ENCODE measurements around the gene VPS16. TPM values are rescaled to one million over a fixed set of nuclear protein-coding genes. Genes with fewer than 3 reads are reported as not detected.

Gene VPS16
- total and polyA plus RNA-seq, 2 of the 4 experiments (the other 2 are of a cell fraction), result 38.7 to 48.0 TPM

- H3K14ac ChIP-seq (replicated peaks; ENCODE audit: low read depth, low read length), result no peak overlapping the region
- no peak overlapping the region for H3K4ac ChIP-seq (ENCODE audit: low read depth, low read length)
- in situ Hi-C loops (cut with MboI; ENCODE audit: low sequenced_read_pairs), result no loop called here
- H3K36me3 ChIP-seq (ENCODE audit: control insufficient read depth, insufficient read depth, low read length), result no peaks in the 10 kb centered on the region
- no peak overlapping the region for H3K4me2 ChIP-seq (ENCODE audit: low read depth, low read length)
- H3K4me1 ChIP-seq (ENCODE audit: control insufficient read depth, insufficient read depth, low read length), result no peaks in the 10 kb centered on the region; the same call in 1 of the 2 replicates
- intact Hi-C loops (cut with micrococcal nuclease), result no loop called here
- no peak overlapping the region for H2BK15ac ChIP-seq (ENCODE audit: low read depth, low read length)
- ChIA-PET CTCF (interaction anchor here (0.7 kb wide), 1 partner anchor 113 kb away, joined by 3 read pairs; no protein-coding TSS in a partner anchor), POLR2A (ENCODE audit: unreplicated experiment) (no interaction called here)
- BruUV-seq (replicated peaks), result no TSS peak
- no peaks in the 10 kb centered on the region for H3K27me3 ChIP-seq (ENCODE audit: control insufficient read depth, insufficient read depth, low read length)
- no peak overlapping the region for H2AFZ ChIP-seq (replicated peaks; ENCODE audit: low read length, poor library complexity)
- peaks cover 33 to 61% of the 10 kb centered on the region in 2 experiments for H3K79me1 ChIP-seq (ENCODE audit: low read depth in 1 of 2, low read length in 2 of 2)
- no peak overlapping the region for H3K27ac ChIP-seq (ENCODE audit: insufficient read depth, low read length)
- no peak overlapping the region for H3K9ac ChIP-seq (ENCODE audit: low read depth, low read length)
- no peak overlapping the region for H2BK120ac ChIP-seq (ENCODE audit: low read depth, low read length)
- H3K9me1 ChIP-seq (ENCODE audit: insufficient read depth, low read length), result peaks cover 15% of the 10 kb centered on the region
- no peak overlapping the region for H2BK20ac ChIP-seq (ENCODE audit: low read depth, low read length)
- H3K4me3 ChIP-seq (ENCODE audit: insufficient read depth, low read depth, low read length), result no peak overlapping the region
- ATAC-seq (ENCODE audit: low read depth) (no peak), DNase-seq (no peak)
- H4K5ac ChIP-seq (ENCODE audit: low read depth, low read length), result no peak overlapping the region
- H3K9me3 ChIP-seq (ENCODE audit: control insufficient read depth, insufficient read depth, low read length), result no peaks in the 10 kb centered on the region
- no peak overlapping the region for H4K91ac ChIP-seq (ENCODE audit: insufficient read depth, low read depth, low read length)
- TF ChIP-seq RAD21 (IDR thresholded peaks at IDR 0.05; ENCODE audit: low read length) (no peak), CHD1 (IDR thresholded peaks at IDR 0.05; ENCODE audit: low read depth, low read length) (no peak)
- no peak overlapping the region for H2BK5ac ChIP-seq (ENCODE audit: low read depth, low read length, poor library complexity, severe bottlenecking)
- H3K23ac ChIP-seq (ENCODE audit: low read depth, low read length), result no peak overlapping the region
- dilution Hi-C loops (cut with HindIII; ENCODE audit: low sequenced_read_pairs, unreplicated experiment), result no loop called here
- H3K18ac ChIP-seq (ENCODE audit: low read depth, low read length), result no peak overlapping the region
- no peak overlapping the region for H2AK9ac ChIP-seq (replicated peaks; ENCODE audit: low read depth, low read length, poor library complexity)
- H4K20me1 ChIP-seq (ENCODE audit: insufficient read depth, low read length), result peaks cover 38% of the 10 kb centered on the region
- H2AK5ac ChIP-seq (ENCODE audit: low read depth, low read length), result no peak overlapping the region
- no peak overlapping the region for H3K56ac ChIP-seq (ENCODE audit: extremely low read depth, insufficient read depth, low read length)
- H4K8ac ChIP-seq (ENCODE audit: low read depth in 2 of 2, low read length in 2 of 2), result no peak overlapping the region
- 100% methylated on average over 1 of the region's 3 CpGs; no CpG with 5 or more reads in 1 of the 2 experiments for WGBS, 2 experiments (ENCODE audit: extremely low coverage in 2 of 2, insufficient read length in 1 of 2)
Observed at GRCh38 chr20:2887715-2888114, 47.2 kb downstream of the VPS16 start.
